Glutamatergic neuron (in vitro differentiated cells): ENCODE results near the gene AHCY. TPM values are rescaled to one million over a fixed set of nuclear protein-coding genes. Genes with fewer than 3 reads are reported as not detected.

Source experiments
- DNase-seq: peaks from one replicate; pipeline ENCODE4 v3.0.0; 2022
- H3K27ac Mint-ChIP-seq: one replicate; pipeline ENCODE4 v1.8.0; 2020; ENCODE audit warnings: mild to moderate bottlenecking, mixed read lengths, inconsistent platforms; ENCODE audit not compliant: unreplicated experiment
- H3K27me3 Mint-ChIP-seq: one replicate; pipeline ENCODE4 v1.8.0; 2020; ENCODE audit warnings: mild to moderate bottlenecking, moderate library complexity, mixed read lengths, inconsistent platforms; ENCODE audit not compliant: unreplicated experiment
- H3K36me3 Mint-ChIP-seq: one replicate; pipeline ENCODE4 v1.8.0; 2020; ENCODE audit warnings: mild to moderate bottlenecking, mixed read lengths, inconsistent platforms; ENCODE audit not compliant: unreplicated experiment
- H3K4me1 Mint-ChIP-seq: one replicate; pipeline ENCODE4 v1.8.0; 2020; ENCODE audit warnings: mild to moderate bottlenecking, low read depth, mixed read lengths, inconsistent platforms; ENCODE audit not compliant: unreplicated experiment
- H3K4me3 Mint-ChIP-seq: one replicate; pipeline ENCODE4 v1.8.0; 2020; ENCODE audit warnings: mild to moderate bottlenecking, mixed read lengths, inconsistent platforms; ENCODE audit not compliant: unreplicated experiment
- H3K9me3 Mint-ChIP-seq: one replicate; pipeline ENCODE4 v1.8.0; 2020; ENCODE audit warnings: mild to moderate bottlenecking, moderate library complexity, mixed read lengths, inconsistent platforms; ENCODE audit not compliant: unreplicated experiment
- total RNA-seq: library from RNA; stranded (reverse); fragmentation: NEBNext Ultra II Directional; extraction: Animal tissue kit (Norgen Biotek cat#: 25700); gene quantifications from one replicate; pipeline ENCODE4 v1.2.1, GENCODE V29; 2021; ENCODE audit not compliant: unreplicated experiment
- TF ChIP-seq, protein P1 (sequence below): fragments of 200-600 bp; sonication (generic); IDR thresholded peaks from one replicate; pipeline ENCODE4 v1.5.0; 2021; ENCODE audit not compliant: partially characterized antibody, unreplicated experiment

The AHCY gene
- total RNA-seq, 1 donor from 2014 or later = 97.9 TPM

DNA sequence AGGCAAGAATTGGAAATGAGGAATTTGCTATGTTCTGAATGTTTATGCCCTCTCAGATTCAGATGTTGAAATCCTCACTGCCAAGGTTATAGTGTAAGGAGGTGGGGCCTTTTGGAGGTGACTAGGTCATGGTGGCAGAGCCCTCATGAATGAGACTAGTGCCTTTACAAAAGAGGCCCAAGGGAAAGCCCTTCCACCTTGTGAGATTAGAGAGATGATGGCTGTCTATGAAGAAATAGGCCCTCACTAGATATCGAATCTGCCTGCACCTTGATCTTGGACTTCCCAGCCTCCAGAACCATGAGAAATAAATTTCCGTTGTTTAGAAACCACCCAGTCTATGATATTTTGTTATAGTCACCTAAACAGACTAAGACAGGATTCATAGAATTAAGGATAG lies 51.5 kb downstream of the AHCY start:
- Mint-ChIP-seq H3K4me1 (no peaks in the 10 kb centered on the region), H3K36me3 (no peaks in the 10 kb centered on the region), H3K27ac (no peak overlapping the region), H3K27me3 (peaks cover 2% of the 10 kb centered on the region), H3K9me3 (peaks cover 2% of the 10 kb centered on the region), H3K4me3 (no peak overlapping the region)
- TF ChIP-seq, protein P1, sequence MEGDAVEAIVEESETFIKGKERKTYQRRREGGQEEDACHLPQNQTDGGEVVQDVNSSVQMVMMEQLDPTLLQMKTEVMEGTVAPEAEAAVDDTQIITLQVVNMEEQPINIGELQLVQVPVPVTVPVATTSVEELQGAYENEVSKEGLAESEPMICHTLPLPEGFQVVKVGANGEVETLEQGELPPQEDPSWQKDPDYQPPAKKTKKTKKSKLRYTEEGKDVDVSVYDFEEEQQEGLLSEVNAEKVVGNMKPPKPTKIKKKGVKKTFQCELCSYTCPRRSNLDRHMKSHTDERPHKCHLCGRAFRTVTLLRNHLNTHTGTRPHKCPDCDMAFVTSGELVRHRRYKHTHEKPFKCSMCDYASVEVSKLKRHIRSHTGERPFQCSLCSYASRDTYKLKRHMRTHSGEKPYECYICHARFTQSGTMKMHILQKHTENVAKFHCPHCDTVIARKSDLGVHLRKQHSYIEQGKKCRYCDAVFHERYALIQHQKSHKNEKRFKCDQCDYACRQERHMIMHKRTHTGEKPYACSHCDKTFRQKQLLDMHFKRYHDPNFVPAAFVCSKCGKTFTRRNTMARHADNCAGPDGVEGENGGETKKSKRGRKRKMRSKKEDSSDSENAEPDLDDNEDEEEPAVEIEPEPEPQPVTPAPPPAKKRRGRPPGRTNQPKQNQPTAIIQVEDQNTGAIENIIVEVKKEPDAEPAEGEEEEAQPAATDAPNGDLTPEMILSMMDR = no peak
- DNase-seq = no peak

DNA sequence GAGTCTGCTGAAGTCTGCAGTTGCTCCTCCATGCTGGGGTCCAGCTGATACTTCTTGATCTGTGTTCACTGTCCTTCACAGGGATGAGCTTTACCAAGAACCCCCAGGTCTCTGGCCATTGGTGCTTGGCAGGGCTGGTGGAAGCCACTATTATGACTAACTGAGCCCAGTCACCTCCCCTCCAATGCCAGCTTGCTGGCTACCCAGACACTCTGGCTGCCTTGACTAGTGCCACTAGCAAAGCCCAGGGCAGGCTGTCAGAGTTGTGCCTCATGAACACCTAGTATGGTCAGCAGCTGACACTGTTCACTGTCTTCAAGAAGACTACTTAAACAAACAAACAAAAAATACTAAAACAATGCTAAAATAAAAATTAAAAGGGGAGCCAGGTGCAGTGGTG lies 53.1 kb downstream of the AHCY start:
- TF ChIP-seq, protein P1 = no peak
- H3K4me1 Mint-ChIP-seq = no peaks in the 10 kb centered on the region
- DNase-seq = no peak
- no peak overlapping the region for H3K27ac Mint-ChIP-seq
- H3K9me3 Mint-ChIP-seq = peaks cover 2% of the 10 kb centered on the region
- no peak overlapping the region for H3K4me3 Mint-ChIP-seq
- peaks cover 2% of the 10 kb centered on the region for H3K27me3 Mint-ChIP-seq
- no peaks in the 10 kb centered on the region for H3K36me3 Mint-ChIP-seq

DNA sequence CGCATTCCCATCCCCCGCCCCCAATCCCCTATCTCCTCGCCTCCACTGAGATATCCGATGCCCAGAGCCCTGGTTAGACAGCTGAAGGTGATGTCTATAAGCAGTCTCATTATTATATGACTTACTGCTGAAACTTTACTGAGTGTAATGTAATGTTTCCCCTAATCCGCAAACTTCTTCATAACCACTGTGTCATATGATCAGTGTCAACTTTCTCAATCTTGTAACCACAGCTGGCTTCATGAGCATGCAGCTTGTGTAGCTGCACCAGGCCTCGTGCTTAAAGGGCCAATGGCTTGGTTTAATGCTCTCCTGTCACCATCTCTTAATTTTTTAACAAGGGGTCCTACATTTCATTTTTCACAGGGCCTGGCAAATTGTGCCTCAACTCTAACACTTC lies 53.9 kb downstream of the AHCY start:
- Mint-ChIP-seq H3K9me3 (peaks cover 2% of the 10 kb centered on the region), H3K4me3 (no peak overlapping the region), H3K4me1 (no peaks in the 10 kb centered on the region), H3K36me3 (no peaks in the 10 kb centered on the region), H3K27ac (no peak overlapping the region), H3K27me3 (peaks cover 2% of the 10 kb centered on the region)
- no peak for DNase-seq
- TF ChIP-seq, protein P1 = no peak

DNA sequence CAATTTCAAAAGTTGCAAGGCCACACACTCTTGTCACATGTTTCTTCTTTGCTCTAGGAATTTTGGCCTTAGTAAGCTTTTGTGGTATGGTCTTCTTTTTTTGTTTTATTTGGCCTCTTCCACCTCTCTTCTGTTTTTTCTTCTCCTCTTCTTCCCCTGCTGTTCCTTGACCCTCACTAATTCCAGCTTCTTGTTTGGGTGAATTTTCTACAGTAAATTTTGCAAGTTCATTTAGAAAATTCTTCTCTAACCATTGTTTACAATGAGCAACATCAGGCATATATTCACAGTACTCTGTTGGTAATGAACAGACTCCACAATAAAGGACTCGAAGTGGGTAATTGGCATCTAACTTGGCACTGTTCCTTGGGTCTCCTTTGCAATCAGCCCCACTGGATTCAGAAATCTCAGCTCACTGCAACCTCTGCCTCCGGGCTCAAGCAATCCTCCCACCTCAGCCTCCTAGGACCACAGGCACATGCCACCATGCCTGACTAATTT lies 57.0 kb downstream of the AHCY start:
- no peak for DNase-seq
- TF ChIP-seq, protein P1 = no peak
- Mint-ChIP-seq H3K36me3 (no peaks in the 10 kb centered on the region), H3K27ac (no peak overlapping the region), H3K27me3 (no peaks in the 10 kb centered on the region), H3K4me1 (peaks cover 10% of the 10 kb centered on the region), H3K9me3 (peaks cover 2% of the 10 kb centered on the region), H3K4me3 (no peak overlapping the region)

DNA sequence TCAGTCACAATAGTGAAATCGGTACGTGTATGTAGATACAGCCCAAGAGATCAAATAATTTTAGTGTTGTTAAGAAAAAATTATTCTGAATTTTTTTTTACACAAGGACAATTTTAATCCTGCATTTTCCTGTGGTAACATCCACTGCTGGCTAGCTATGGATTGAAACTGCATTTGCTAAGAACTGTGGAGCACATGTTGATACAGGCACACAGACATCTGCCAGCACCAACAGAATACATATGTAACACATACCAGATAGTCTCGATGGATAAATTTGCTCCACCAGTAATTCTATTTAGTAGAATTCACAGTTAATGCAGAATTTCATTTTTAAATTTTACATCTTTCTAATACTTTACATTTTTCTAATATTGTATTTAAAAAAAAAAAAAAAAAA lies 59.8 kb downstream of the AHCY start:
- H3K4me1 Mint-ChIP-seq = peaks cover 11% of the 10 kb centered on the region
- no peak for DNase-seq
- H3K4me3 Mint-ChIP-seq = peak overlapping the region; percentile 35
- H3K36me3 Mint-ChIP-seq = peaks cover under 1% of the 10 kb centered on the region
- H3K27me3 Mint-ChIP-seq = no peaks in the 10 kb centered on the region
- H3K27ac Mint-ChIP-seq = peak overlapping the region; percentile 93
- H3K9me3 Mint-ChIP-seq = peaks cover 2% of the 10 kb centered on the region
- TF ChIP-seq, protein P1 = no peak
